K562 treated with DMSO at 1 percent for 24 hours (cell line): ENCODE measurements around the gene NDUFA6. TPM values are rescaled to one million over a fixed set of nuclear protein-coding genes. Genes with fewer than 3 reads are reported as not detected.

Experiments
- total RNA-seq: library from RNA; unstranded; fragments of 300-600 nt; gene quantifications from 2 replicates; pipeline ENCODE4 v1.2.3, GENCODE V29; 2022; ENCODE audit warnings: low read depth; ENCODE audit not compliant: insufficient read depth

The NDUFA6 gene
- 57.2 and 67.3 TPM in 2 replicates for total RNA-seq

GRCh38 chr22:42090596-42091454 is at the start of gene NDUFA6:
Gene NDUFA6 (minus strand): TSS chr22:42090772. CDS start chr22:42090744, 28 bp downstream.

GRCh38 chr22:42130639-42131431 is 40.3 kb upstream of the NDUFA6 start, which contains the start of gene CYP2D6:
Gene CYP2D6 (minus strand): TSS chr22:42130810. CDS start chr22:42130791, 19 bp downstream.

GRCh38 chr22:42079319-42080251 is 11.0 kb downstream of the NDUFA6 start, which contains the start of gene SMDT1:
Gene SMDT1 (plus strand): TSS chr22:42079700. CDS start chr22:42079769, 69 bp downstream.

GRCh38 chr22:42074132-42074811 is 16.3 kb downstream of the NDUFA6 start, which contains the start of gene PHETA2:
Gene PHETA2 (plus strand): TSS chr22:42074248. CDS start chr22:42077294, 3,046 bp downstream.

GRCh38 chr22:42070517-42071422 is 19.8 kb downstream of the NDUFA6 start, which contains the start of gene NAGA:
Gene NAGA (minus strand): TSS chr22:42070812. CDS start chr22:42070297, 515 bp downstream.

Other genes starting within 250 kb of the NDUFA6 start
- 2.4 and 4.3 TPM in 2 replicates for gene SHISA8, start 175.7 kb downstream of the NDUFA6 start, total RNA-seq
- 0.81 and 0.93 TPM in 2 replicates for gene TNFRSF13C, start 164.0 kb downstream of the NDUFA6 start, total RNA-seq
- gene CENPM, start 143.6 kb downstream of the NDUFA6 start, total RNA-seq = 49.0 and 50.7 TPM in 2 replicates
- gene SEPTIN3, start 121.3 kb downstream of the NDUFA6 start, total RNA-seq = 0.10 TPM in 1 of 2 replicates, not detected in the other
- gene WBP2NL, start 92.0 kb downstream of the NDUFA6 start, total RNA-seq = not detected in 2 replicates
- gene NAGA, start 20.0 kb downstream of the NDUFA6 start, total RNA-seq = 41.7 and 49.3 TPM in 2 replicates
- 0.24 TPM in 1 of 2 replicates, not detected in the other for gene PHETA2, start 16.5 kb downstream of the NDUFA6 start, total RNA-seq
- gene SMDT1, start 11.1 kb downstream of the NDUFA6 start, total RNA-seq = 55.2 and 74.5 TPM in 2 replicates
- 0.28 and 0.87 TPM in 2 replicates for gene CYP2D6, start 40.0 kb upstream of the NDUFA6 start, total RNA-seq
- gene TCF20, start 179.9 kb upstream of the NDUFA6 start, total RNA-seq = 14.3 and 14.8 TPM in 2 replicates